Cerebellar cortex (tissue), 1 donor: ENCODE data around the gene PMIS2.

Source experiments
- DNase-seq: peaks from one replicate; pipeline ENCODE4 v3.0.0-alpha.2; 2015; ENCODE audit warnings: low spot score

The PMIS2 gene

GRCh38 chr19:35633727-35634440 lies 47.9 kb downstream of the PMIS2 start:
- DNase-seq: no peak

GRCh38 chr19:35636651-35637050 lies 50.7 kb downstream of the PMIS2 start:
- DNase-seq: no peak
